ACC112 (cell line): ENCODE data around the gene SLC35G6.
"Not testable (repeated sequence)": the region's sequence is repeated elsewhere in the genome, so short reads cannot be mapped to it uniquely, and the experiment has no call there.

ENCODE experiments used
- H2AFZ ChIP-seq: fragments of 200-600 bp; sonication (generic); one replicate; pipeline ENCODE4 v1.6.0; 2017; ENCODE audit warnings: antibody characterized with exemption, low read length; ENCODE audit not compliant: unreplicated experiment
- H3K27ac ChIP-seq: fragments of 200-600 bp; sonication (generic); 2 replicates; pipeline ENCODE4 v1.5.1; 2014; ENCODE audit warnings: low read depth, mild to moderate bottlenecking, antibody characterized with exemption, low read length, moderate library complexity
- H3K27me3 ChIP-seq: fragments of 200-600 bp; sonication (generic); 2 replicates; pipeline ENCODE4 v1.6.1; 2014; ENCODE audit warnings: mild to moderate bottlenecking, antibody characterized with exemption, low read length, moderate library complexity, mixed read lengths; ENCODE audit not compliant: insufficient read depth
- H3K36me3 ChIP-seq: fragments of 200-600 bp; sonication (generic); 2 replicates; pipeline ENCODE4 v1.6.1; 2016; ENCODE audit warnings: mild to moderate bottlenecking, antibody characterized with exemption, low read length, moderate library complexity, mixed read lengths; ENCODE audit not compliant: insufficient read depth
- H3K4me1 ChIP-seq: fragments of 200-600 bp; sonication (generic); one replicate; pipeline ENCODE4 v1.6.1; 2016; ENCODE audit warnings: low read length, mixed read lengths; ENCODE audit not compliant: insufficient read depth, unreplicated experiment, control insufficient read depth
- H3K4me3 ChIP-seq: fragments of 200-600 bp; sonication (generic); 2 replicates; pipeline ENCODE4 v1.5.1; 2014; ENCODE audit warnings: mild to moderate bottlenecking, low read depth, low read length
- H3K79me2 ChIP-seq: fragments of 200-600 bp; sonication (generic); one replicate; pipeline ENCODE4 v1.6.0; 2016; ENCODE audit warnings: low read length; ENCODE audit not compliant: control insufficient read depth, unreplicated experiment, insufficient read depth

The SLC35G6 gene

GRCh38 chr17:7480089-7480384, 1.2 kb upstream of the SLC35G6 start:
- H3K36me3 ChIP-seq, result no peaks in the 10 kb centered on the region
- H3K27me3 ChIP-seq, result no peaks in the 10 kb centered on the region
- peak overlapping the region; percentile 70 for H2AFZ ChIP-seq
- peaks cover 51% of the 10 kb centered on the region for H3K79me2 ChIP-seq
- H3K27ac ChIP-seq, result peak overlapping the region; percentile 22; the same call in 1 of the 2 replicates
- H3K4me3 ChIP-seq, result peak overlapping the region; percentile 81
- H3K4me1 ChIP-seq, result peaks cover 39% of the 10 kb centered on the region

DNA sequence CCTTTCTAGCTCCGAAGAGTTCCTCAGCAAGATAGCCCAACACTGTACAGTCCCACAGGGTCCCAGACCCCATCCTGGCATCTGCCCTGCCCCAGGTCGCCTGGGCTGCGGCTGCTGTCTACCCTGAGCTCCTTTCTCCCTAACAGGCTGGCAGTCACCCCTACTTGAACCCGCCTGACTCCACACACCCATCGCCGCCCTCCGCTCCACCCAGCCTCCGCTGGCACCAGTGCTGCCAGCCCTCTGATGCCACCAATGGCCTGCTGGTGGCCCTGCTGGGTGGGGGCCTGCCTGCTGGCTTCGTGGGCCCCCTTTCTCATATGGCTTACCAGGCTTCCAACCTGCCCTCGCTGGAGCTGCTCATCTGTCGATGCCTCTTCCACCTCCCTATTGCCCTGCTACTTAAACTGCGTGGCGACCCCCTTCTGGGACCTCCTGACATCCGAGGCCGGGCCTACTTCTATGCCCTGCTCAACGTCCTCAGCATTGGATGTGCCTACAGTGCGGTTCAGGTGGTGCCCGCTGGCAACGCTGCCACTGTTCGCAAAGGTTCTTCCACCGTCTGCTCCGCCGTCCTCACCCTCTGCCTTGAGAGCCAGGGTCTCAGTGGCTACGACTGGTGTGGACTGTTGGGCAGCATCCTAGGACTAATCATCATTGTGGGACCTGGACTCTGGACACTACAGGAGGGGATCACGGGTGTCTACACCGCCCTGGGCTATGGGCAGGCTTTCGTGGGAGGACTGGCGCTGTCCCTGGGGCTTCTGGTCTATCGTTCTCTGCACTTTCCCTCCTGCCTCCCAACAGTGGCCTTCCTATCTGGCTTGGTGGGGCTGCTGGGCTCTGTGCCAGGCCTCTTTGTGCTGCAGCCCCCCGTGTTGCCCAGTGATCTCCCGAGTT, 846 bp downstream of the SLC35G6 start:
- H3K36me3 ChIP-seq, H3K27me3 ChIP-seq, H2AFZ ChIP-seq, H3K4me3 ChIP-seq: not testable (repeated sequence)
- Histone ChIP-seq H3K4me1 (peaks cover 27% of the 10 kb centered on the region), H3K79me2 (peaks cover 49% of the 10 kb centered on the region), H3K27ac (peak overlapping the region; percentile 97; the same call in 1 of the 2 replicates)

DNA sequence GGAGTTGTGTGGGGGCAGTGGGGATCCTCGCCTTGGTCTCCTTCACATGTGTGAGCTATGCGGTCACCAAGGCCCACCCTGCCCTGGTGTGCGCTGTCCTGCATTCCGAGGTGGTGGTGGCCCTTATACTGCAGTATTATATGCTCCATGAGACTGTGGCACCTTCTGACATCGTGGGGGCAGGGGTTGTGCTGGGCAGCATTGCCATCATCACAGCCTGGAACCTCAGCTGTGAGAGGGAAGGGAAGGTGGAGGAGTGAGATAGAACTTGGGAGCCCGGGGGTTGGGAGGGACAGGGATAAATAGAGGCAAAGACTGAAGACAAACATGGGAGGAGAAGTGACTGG, 1.5 kb downstream of the SLC35G6 start:
- Histone ChIP-seq H3K4me3 (peak overlapping the region; percentile 81), H3K79me2 (peaks cover 49% of the 10 kb centered on the region), H3K4me1 (peaks cover 27% of the 10 kb centered on the region)

GRCh38 chr17:7483255-7484066, 2.2 kb downstream of the SLC35G6 start:
- Histone ChIP-seq H3K36me3 (peaks cover 13% of the 10 kb centered on the region; the same call in 1 of the 2 replicates), H3K27ac (peak overlapping the region; percentile 97), H3K4me3 (peak overlapping the region; percentile 81), H3K4me1 (peaks cover 22% of the 10 kb centered on the region), H2AFZ (peak overlapping the region; percentile 87), H3K79me2 (peaks cover 46% of the 10 kb centered on the region), H3K27me3 (no peaks in the 10 kb centered on the region)

More for the DNA sequence above, 1.5 kb downstream of the SLC35G6 start:
- not testable (repeated sequence) for H2AFZ ChIP-seq, H3K27me3 ChIP-seq
- Histone ChIP-seq H3K27ac (peak overlapping the region; percentile 97), H3K36me3 (peaks cover 12% of the 10 kb centered on the region; the same call in 1 of the 2 replicates)

- H3K27ac ChIP-seq, result peak within 1 kb of the TSS; percentile 97
- peaks cover 13% of the 10 kb centered on the region; the same call in 1 of the 2 replicates for H3K36me3 ChIP-seq
- peak within 1 kb of the TSS; percentile 87 for H2AFZ ChIP-seq
- H3K4me1 ChIP-seq, result peaks cover 29% of the 10 kb centered on the region
- H3K27me3 ChIP-seq, result no peaks in the 10 kb centered on the region
- H3K4me3 ChIP-seq, result peak within 1 kb of the TSS; percentile 81
- H3K79me2 ChIP-seq, result peaks cover 46% of the 10 kb centered on the region
Measured at GRCh38 chr17:7484067-7484918, 3.0 kb downstream of the SLC35G6 start, which contains the start of gene POLR2A. POLR2A (plus strand) TSS chr17:7484366.

GRCh38 chr17:7484919-7485377, 3.7 kb downstream of the SLC35G6 start:
- H3K79me2 ChIP-seq, result peaks cover 49% of the 10 kb centered on the region
- H2AFZ ChIP-seq, result no peak overlapping the region
- H3K27ac ChIP-seq, result peak overlapping the region; percentile 58
- no peaks in the 10 kb centered on the region for H3K27me3 ChIP-seq
- peak overlapping the region; percentile 81 for H3K4me3 ChIP-seq
- H3K36me3 ChIP-seq, result peaks cover 13% of the 10 kb centered on the region; the same call in 1 of the 2 replicates
- peaks cover 31% of the 10 kb centered on the region for H3K4me1 ChIP-seq

GRCh38 chr17:7486181-7486580, 4.9 kb downstream of the SLC35G6 start:
- Histone ChIP-seq H2AFZ (no peak overlapping the region), H3K4me1 (peaks cover 29% of the 10 kb centered on the region), H3K27ac (no peak overlapping the region), H3K27me3 (no peaks in the 10 kb centered on the region), H3K36me3 (peaks cover 13% of the 10 kb centered on the region; the same call in 1 of the 2 replicates), H3K79me2 (peaks cover 61% of the 10 kb centered on the region), H3K4me3 (peak overlapping the region; percentile 81)

DNA sequence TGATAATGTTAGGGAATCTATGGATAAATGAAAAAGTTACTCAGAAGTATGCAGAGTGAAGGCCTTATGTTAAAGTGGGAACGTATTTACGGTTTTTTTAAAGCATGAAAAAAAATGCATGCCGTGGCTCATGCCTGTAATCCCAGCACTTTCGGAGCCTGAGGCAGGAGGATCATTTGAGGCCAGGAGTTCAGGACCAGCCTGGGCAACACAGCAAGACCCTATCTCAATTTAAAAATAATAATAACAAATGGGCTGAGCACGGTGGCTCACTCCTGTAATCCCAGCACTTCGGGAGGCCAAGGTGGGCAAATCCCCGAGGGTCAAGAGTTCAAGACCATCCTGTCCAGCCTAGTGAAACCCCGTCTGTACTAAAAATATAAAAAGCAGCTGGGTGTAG, 8.9 kb downstream of the SLC35G6 start:
- Histone ChIP-seq H2AFZ (no peak overlapping the region), H3K79me2 (peaks cover 93% of the 10 kb centered on the region), H3K4me1 (peaks cover 24% of the 10 kb centered on the region), H3K27ac (no peak overlapping the region), H3K36me3 (peaks cover 16% of the 10 kb centered on the region; the same call in 1 of the 2 replicates), H3K4me3 (no peak overlapping the region), H3K27me3 (no peaks in the 10 kb centered on the region)

GRCh38 chr17:7491583-7491982, 10.3 kb downstream of the SLC35G6 start:
- peaks cover 93% of the 10 kb centered on the region for H3K79me2 ChIP-seq

DNA sequence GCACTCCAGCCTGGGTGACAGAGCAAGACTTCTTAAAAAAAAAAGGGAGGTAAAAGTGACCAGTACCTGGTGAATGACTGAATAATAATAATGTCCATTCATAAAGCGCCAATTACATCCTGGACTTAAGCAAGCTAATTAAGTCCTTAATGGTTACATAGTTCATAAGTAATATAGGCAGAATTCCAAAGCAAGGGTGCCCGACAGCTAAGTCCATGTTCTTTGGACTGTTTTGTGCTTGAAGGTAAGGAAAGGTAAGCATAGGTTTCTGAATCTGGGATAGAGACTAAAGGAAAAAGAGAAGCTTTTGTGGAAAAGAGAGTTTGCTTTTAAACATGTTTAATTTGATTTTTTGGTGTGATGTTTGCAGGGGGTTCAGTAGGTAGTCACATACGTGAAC, 12.7 kb downstream of the SLC35G6 start:
- Histone ChIP-seq H3K4me3 (no peak overlapping the region), H3K36me3 (peaks cover 36% of the 10 kb centered on the region; the same call in 1 of the 2 replicates)

More at GRCh38 chr17:7491583-7491982, 10.3 kb downstream of the SLC35G6 start:
- H3K27ac ChIP-seq, result no peak overlapping the region
- no peak overlapping the region for H2AFZ ChIP-seq
- peaks cover 24% of the 10 kb centered on the region for H3K4me1 ChIP-seq
- H3K36me3 ChIP-seq, result peaks cover 20% of the 10 kb centered on the region; the same call in 1 of the 2 replicates
- no peaks in the 10 kb centered on the region for H3K27me3 ChIP-seq
- no peak overlapping the region for H3K4me3 ChIP-seq

More for the DNA sequence above, 12.7 kb downstream of the SLC35G6 start:
- H3K4me1 ChIP-seq, result peaks cover 8% of the 10 kb centered on the region
- peaks cover 84% of the 10 kb centered on the region for H3K79me2 ChIP-seq
- no peaks in the 10 kb centered on the region for H3K27me3 ChIP-seq
- no peak overlapping the region for H3K27ac ChIP-seq
- no peak overlapping the region for H2AFZ ChIP-seq
